Neural cell (in vitro differentiated cells): Measurements from ENCODE around the gene MBNL2.

ENCODE experiments used
- EZH2 ChIP-seq: fragments of 200-600, 300-800 bp; shearing (Covaris generic), sonication (generic); IDR thresholded peaks from 2 replicates; pipeline ENCODE4 v1.6.1; 2014; ENCODE audit warnings: antibody characterized with exemption, low read length, borderline replicate concordance, mild to moderate bottlenecking; ENCODE audit not compliant: insufficient read depth, poor library complexity, severe bottlenecking
- REST ChIP-seq: IDR thresholded peaks from 2 replicates; pipeline ENCODE4 v1.6.1; 2012; ENCODE audit warnings: borderline replicate concordance
- TF ChIP-seq, protein P1 (sequence below): fragments of 450-650 bp; IDR thresholded peaks from 2 replicates; pipeline ENCODE4 v1.5.1; 2014; ENCODE audit warnings: antibody characterized with exemption, mild to moderate bottlenecking, moderate library complexity; ENCODE audit not compliant: poor library complexity, severe bottlenecking

GRCh38 chr13:97274829-97275649 lies 52.9 kb downstream of the MBNL2 start:
- TF ChIP-seq, protein P1, sequence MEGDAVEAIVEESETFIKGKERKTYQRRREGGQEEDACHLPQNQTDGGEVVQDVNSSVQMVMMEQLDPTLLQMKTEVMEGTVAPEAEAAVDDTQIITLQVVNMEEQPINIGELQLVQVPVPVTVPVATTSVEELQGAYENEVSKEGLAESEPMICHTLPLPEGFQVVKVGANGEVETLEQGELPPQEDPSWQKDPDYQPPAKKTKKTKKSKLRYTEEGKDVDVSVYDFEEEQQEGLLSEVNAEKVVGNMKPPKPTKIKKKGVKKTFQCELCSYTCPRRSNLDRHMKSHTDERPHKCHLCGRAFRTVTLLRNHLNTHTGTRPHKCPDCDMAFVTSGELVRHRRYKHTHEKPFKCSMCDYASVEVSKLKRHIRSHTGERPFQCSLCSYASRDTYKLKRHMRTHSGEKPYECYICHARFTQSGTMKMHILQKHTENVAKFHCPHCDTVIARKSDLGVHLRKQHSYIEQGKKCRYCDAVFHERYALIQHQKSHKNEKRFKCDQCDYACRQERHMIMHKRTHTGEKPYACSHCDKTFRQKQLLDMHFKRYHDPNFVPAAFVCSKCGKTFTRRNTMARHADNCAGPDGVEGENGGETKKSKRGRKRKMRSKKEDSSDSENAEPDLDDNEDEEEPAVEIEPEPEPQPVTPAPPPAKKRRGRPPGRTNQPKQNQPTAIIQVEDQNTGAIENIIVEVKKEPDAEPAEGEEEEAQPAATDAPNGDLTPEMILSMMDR, result no peak
- no peak for TF ChIP-seq EZH2
- no peak for TF ChIP-seq REST
